Measurements from ENCODE around the gene UTP15. TPM values are rescaled to one million over a fixed set of nuclear protein-coding genes. Genes with fewer than 3 reads are reported as not detected.

Gene UTP15
- total and polyA plus RNA-seq, 8 donors: 1.9 to 8.2 (median 5.3) TPM

DNA sequence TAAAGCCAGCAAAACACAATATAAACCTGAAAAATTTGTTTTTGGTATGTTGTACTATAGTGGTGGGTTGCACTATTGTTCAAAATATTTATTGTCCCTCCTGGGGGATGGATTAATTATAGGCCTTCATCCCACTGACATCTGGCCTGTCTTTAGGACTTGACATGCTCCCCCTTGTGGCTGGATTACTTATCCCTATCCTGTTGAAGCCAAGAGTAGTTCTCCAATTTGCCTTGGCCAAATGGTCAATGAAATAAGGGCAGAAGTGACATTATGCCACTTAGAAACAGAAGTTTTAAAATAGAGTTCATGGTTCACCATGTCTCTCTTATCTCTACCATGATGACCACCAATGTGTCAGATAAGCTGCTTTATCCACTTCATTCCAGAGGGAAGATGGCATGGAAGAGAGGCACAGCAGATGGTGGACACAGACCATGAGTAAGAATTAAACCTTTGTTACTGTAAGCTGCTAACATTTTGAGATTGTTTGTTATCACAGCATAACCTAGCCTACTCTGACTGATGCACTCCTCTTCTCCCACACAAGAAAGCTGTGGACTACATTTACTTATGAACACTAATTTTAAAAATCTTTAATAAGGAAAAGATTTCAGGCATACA is 31.3 kb downstream of the UTP15 start:
- H3K4me1 ChIP-seq: no peaks in the 10 kb centered on the region
- H3K27ac ChIP-seq: no peak overlapping the region
- DNase-seq: peak in 1 of 6 donors; percentile 24
- no peaks in the 10 kb centered on the region for H3K36me3 ChIP-seq
- no peaks in the 10 kb centered on the region for H3K9me3 ChIP-seq
- intact Hi-C loops (cut with DNase I): no loop called here
- no peaks in the 10 kb centered on the region for H3K27me3 ChIP-seq
- no peak for FAIRE-seq
- peak in 3 of 4 donors; percentile 40 to 78 (median 75) for ATAC-seq
- no peak overlapping the region for H3K4me3 ChIP-seq
- TF ChIP-seq, protein P1, sequence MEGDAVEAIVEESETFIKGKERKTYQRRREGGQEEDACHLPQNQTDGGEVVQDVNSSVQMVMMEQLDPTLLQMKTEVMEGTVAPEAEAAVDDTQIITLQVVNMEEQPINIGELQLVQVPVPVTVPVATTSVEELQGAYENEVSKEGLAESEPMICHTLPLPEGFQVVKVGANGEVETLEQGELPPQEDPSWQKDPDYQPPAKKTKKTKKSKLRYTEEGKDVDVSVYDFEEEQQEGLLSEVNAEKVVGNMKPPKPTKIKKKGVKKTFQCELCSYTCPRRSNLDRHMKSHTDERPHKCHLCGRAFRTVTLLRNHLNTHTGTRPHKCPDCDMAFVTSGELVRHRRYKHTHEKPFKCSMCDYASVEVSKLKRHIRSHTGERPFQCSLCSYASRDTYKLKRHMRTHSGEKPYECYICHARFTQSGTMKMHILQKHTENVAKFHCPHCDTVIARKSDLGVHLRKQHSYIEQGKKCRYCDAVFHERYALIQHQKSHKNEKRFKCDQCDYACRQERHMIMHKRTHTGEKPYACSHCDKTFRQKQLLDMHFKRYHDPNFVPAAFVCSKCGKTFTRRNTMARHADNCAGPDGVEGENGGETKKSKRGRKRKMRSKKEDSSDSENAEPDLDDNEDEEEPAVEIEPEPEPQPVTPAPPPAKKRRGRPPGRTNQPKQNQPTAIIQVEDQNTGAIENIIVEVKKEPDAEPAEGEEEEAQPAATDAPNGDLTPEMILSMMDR (IDR thresholded peaks at IDR 0.05): peak in 2 of 4 donors; percentile 32 to 38

DNA sequence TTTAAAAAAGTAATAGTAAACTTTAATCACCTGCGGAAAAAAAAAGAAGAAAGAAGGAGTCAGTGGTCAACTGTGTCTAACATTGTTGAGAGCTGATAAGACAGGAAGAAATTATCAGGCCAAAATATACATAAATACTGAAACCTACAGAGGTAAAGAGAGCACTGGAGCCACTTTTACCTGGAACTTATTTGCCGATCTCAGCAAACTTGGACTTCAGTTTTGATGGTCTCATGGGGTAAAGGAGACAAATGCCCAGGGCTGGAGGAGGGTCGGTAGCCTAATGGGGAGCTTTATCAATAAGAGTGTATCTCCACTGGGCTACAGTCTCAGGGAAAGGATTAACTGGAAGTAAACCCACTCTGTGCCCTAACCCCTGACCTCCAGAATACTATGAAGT is 33.8 kb downstream of the UTP15 start:
- Histone ChIP-seq H3K27me3 (no peaks in the 10 kb centered on the region), H3K36me3 (no peaks in the 10 kb centered on the region), H3K4me3 (no peak overlapping the region), H3K9me3 (no peaks in the 10 kb centered on the region), H3K27ac (no peak overlapping the region), H3K4me1 (no peaks in the 10 kb centered on the region)
- FAIRE-seq (no peak), ATAC-seq (no peak), DNase-seq (no peak)
- intact Hi-C loops (cut with DNase I): no loop called here
- TF ChIP-seq, protein P1 (IDR thresholded peaks at IDR 0.05): no peak
- 65 to 96% methylated on average over 3 of the region's 3 CpGs for WGBS, 2 donors

DNA sequence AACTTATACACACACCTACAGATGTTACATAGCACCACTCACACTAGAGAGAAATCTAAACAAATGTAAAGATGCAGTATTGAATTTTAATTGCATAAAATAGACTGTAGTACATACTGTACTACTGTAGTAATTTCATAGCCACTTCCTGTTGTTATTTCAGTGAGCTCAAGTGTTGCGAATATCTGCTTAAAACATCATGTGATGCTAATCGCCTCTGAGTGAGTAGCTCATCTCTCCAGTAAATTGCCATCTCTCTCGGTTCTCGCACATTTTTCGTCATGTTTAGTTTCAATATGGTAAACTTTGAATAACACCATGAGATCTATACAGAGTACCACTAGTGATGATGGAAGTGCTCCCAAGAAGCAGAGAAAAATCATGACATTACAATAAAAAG is 38.5 kb downstream of the UTP15 start:
- ATAC-seq (no peak), DNase-seq (no peak), FAIRE-seq (no peak)
- Histone ChIP-seq H3K27me3 (no peaks in the 10 kb centered on the region), H3K4me1 (peaks cover 6 to 15% (median 14%) of the 10 kb centered on the region in 3 donors), H3K9me3 (no peaks in the 10 kb centered on the region), H3K4me3 (no peak overlapping the region), H3K36me3 (no peaks in the 10 kb centered on the region), H3K27ac (no peak overlapping the region)
- intact Hi-C loops (cut with DNase I): no loop called here
- WGBS, 2 donors: 93 to 97% methylated on average over 5 of the region's 5 CpGs
- TF ChIP-seq, protein P1 (IDR thresholded peaks at IDR 0.05): no peak

DNA sequence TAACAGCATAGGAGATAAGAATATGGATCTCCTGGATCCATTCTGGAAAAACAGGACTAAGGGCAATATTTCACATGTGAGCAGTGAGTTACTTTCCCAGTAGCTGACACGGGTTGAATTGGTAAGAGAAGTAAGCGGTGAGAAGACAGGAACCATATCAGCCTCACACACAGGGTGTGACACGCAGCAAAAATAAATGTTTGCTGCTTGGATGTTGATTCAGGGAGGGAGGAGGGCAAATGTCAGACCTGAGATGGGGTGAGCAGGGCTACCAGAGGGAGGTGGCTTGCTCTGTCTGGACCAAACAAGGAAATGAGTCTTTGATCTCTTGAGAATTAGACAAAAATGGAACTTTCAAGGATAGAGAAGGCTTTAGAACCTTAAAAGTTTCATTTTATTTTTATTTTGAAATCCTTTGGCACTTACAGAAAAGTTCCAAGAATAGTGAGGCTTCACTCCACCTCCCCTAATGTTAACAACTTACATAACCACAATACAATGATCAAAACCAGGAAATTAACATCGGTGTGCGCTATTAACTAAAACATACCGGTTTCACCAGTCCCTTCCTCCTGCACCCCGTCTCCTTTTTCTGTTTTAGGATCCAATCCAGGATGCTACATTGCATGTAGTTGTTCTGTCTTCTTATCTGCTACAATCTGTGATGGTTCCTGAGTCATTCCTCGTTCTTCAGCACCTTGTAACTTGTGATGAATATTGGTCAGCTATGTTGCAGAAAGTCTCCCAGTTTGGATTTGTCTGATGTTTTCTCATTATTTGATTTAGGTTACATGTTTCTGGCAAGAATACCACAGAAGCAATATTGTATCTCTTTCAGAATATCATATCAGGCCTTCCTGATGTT is 39.9 kb downstream of the UTP15 start:
- no peak for FAIRE-seq

More for the DNA sequence above, 39.9 kb downstream of the UTP15 start:
- WGBS, 2 donors: 17% methylated on average over 8 of the region's 8 CpGs
- Histone ChIP-seq H3K27me3 (no peaks in the 10 kb centered on the region), H3K9me3 (no peaks in the 10 kb centered on the region), H3K27ac (peak overlapping the region; percentile 35 to 77 (median 54)), H3K4me1 (peaks cover 6 to 15% (median 14%) of the 10 kb centered on the region in 3 donors), H3K4me3 (no peak overlapping the region), H3K36me3 (no peaks in the 10 kb centered on the region)
- ATAC-seq (peak; percentile 92 to 99 (median 98)), DNase-seq (peak in 3 of 6 donors; percentile 48 to 71 (median 66))
- TF ChIP-seq, protein P1 (IDR thresholded peaks at IDR 0.05): no peak
- intact Hi-C loops (cut with DNase I): no loop called here

Data from pancreas (tissue), 10 donors.